AG04450 (cell line): Measurements from ENCODE around the gene RNF130. TPM values are rescaled to one million over a fixed set of nuclear protein-coding genes. Genes with fewer than 3 reads are reported as not detected.

Source experiments
- CTCF ChIA-PET: fragments of 300-600, 350-600 bp; formaldehyde crosslinking; extraction: SDS; loops from one replicate; lab custom pipeline; 2022; ENCODE audit warnings: antibody characterized with exemption, inconsistent platforms; lab: Charles Lee
- POLR2A ChIA-PET: fragments of 350-600 bp; formaldehyde crosslinking; extraction: SDS; loops from one replicate; lab custom pipeline; 2021; ENCODE audit warnings: antibody characterized with exemption, inconsistent platforms; lab: Yijun Ruan, JAX
- DNase-seq: peaks from one replicate; pipeline ENCODE4 v3.0.0-alpha.2; 2011; ENCODE audit warnings: low read depth, low spot score
- H3K27ac ChIP-seq: one replicate; pipeline ENCODE4 v1.5.1; 2012; ENCODE audit warnings: low read depth, low read length, control low read depth
- H3K27me3 ChIP-seq: one replicate; pipeline ENCODE4 v1.6.0; 2012; ENCODE audit warnings: low read length; ENCODE audit not compliant: control insufficient read depth, insufficient read depth
- H3K4me3 ChIP-seq: 2 replicates; pipeline ENCODE4 v1.5.1; 2011; ENCODE audit warnings: mild to moderate bottlenecking, low read depth, low read length, control low read depth
- H3K9me3 ChIP-seq: 2 replicates; pipeline ENCODE4 v1.5.1; 2012; ENCODE audit warnings: low read length; ENCODE audit not compliant: control insufficient read depth, insufficient read depth
- polyA plus RNA-seq: library from polyadenylated mRNA; depleted of rRNA; stranded (reverse); fragments of >200 nt; gene quantifications from 2 replicates; pipeline ENCODE4 v1.2.3, GENCODE V29; 2011
- TF ChIP-seq, protein P1 (sequence below): IDR thresholded peaks from 2 replicates; pipeline ENCODE4 v1.5.1; 2011; ENCODE audit warnings: low read depth, low read length, control low read depth, inconsistent platforms

RNF130 gene
- polyA plus RNA-seq, 1 experiment: 38.9 TPM

DNA sequence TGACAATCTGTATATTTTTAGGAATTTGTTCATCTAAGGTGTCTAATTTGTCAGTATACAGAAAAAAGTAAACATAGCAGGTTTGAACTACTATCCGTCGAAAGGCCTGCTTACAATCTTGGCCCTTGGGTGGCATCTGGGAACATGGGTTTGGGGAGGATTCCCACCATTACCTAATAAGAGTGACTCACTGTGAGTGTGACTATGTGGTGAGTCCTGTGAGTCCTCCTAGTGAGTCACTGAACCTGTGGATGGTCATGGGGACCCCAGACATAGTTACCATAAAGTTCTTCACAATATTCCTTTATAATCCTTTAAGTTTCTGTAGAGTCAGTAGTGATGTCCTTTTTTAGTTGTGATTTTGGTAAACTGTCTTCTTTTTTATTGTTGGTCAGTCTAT lies 37.0 kb downstream of the RNF130 start:
- no peak for DNase-seq
- TF ChIP-seq, protein P1, sequence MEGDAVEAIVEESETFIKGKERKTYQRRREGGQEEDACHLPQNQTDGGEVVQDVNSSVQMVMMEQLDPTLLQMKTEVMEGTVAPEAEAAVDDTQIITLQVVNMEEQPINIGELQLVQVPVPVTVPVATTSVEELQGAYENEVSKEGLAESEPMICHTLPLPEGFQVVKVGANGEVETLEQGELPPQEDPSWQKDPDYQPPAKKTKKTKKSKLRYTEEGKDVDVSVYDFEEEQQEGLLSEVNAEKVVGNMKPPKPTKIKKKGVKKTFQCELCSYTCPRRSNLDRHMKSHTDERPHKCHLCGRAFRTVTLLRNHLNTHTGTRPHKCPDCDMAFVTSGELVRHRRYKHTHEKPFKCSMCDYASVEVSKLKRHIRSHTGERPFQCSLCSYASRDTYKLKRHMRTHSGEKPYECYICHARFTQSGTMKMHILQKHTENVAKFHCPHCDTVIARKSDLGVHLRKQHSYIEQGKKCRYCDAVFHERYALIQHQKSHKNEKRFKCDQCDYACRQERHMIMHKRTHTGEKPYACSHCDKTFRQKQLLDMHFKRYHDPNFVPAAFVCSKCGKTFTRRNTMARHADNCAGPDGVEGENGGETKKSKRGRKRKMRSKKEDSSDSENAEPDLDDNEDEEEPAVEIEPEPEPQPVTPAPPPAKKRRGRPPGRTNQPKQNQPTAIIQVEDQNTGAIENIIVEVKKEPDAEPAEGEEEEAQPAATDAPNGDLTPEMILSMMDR: no peak
- POLR2A ChIA-PET: no interaction called here
- Histone ChIP-seq H3K4me3 (no peak overlapping the region), H3K27ac (no peak overlapping the region), H3K9me3 (peaks cover 3% of the 10 kb centered on the region; the same call in 1 of the 2 replicates), H3K27me3 (no peaks in the 10 kb centered on the region)
- CTCF ChIA-PET: no interaction called here

DNA sequence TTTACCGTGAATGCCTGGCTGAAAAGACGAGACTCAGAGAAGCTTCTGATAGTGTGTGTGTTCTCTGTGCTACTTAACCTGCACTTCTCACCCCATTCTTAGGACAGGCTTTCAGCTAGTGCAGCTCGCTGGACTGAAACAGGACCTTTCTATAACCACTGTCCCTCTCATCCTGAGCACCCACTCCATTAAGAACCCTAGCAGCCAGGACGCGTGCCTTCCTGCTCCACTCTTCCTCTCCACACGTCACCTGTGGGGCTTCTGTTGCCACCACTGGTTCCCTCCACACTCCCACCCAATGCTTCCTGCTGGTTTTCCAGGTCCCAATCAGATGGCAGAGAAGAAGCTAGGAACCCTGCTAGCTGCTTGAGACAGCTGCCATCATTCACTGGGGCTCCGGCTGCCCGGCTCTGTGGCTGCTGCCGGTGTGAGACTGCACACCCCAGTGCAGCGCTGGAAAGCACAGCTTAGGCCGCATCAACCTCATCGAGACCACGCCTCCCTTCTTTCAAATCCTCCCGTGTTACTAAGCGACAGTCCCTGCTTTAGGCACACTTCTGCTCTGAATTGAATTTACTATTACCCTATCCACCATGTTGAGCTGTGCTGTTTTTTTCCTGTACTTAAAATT lies 44.0 kb downstream of the RNF130 start:
- Histone ChIP-seq H3K27me3 (no peaks in the 10 kb centered on the region), H3K9me3 (no peaks in the 10 kb centered on the region), H3K4me3 (no peak overlapping the region), H3K27ac (no peak overlapping the region)
- CTCF ChIA-PET: no interaction called here
- TF ChIP-seq, protein P1: no peak
- no peak for DNase-seq
- POLR2A ChIA-PET: no interaction called here

DNA sequence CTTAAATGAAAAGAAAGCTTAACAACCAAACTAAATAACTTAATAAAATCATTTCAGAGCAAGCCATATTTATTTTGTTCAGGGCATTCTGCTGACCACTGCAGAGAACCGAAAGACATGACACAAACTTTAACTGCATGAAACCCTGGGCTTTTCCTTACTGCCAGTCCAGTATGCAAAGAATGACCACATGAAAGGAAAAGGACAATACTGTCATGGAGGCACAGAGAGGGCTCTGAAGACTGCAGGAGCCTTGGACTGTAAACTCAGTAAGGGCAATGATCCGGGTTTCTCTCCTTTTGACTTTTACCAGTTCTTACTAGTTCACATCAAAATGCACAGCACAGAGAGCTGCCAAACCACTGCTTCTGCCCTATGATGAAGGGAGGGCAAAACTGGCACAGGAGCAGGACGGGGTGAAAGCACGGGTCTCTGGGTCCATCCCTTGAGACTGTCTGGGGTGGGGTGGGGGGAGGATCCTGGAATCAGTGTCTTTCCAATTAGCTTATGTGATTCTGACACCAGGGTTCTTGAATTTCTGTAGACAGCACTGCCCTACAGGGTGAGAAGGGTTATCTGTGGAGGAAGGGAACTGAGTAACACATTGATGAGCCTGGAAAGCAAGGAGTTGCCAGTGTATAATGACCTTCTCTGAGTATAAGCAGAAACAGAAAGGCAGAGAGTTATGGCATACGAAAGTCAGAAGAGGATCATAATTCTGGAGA lies 44.7 kb downstream of the RNF130 start:
- POLR2A ChIA-PET: no interaction called here
- Histone ChIP-seq H3K27me3 (no peaks in the 10 kb centered on the region), H3K9me3 (no peaks in the 10 kb centered on the region), H3K4me3 (no peak overlapping the region), H3K27ac (no peak overlapping the region)
- TF ChIP-seq, protein P1: no peak
- no peak for DNase-seq
- CTCF ChIA-PET: no interaction called here

DNA sequence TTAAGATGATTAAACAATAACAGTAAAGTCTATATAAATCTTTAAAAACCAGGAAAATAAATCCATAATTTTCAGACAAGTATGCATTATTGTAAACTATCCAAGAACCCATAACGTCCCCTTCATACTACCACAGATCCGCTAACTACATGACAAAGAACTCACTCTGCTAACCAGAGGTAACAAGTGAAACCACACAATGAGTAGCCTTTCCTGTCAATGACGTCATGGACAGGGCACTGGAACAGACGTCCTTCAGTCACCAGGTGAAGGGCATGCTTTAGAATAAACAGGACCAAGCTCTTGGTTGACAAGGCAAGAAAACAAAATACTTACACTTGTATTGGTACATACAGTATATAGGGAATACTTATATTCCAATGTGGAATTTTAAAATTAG lies 45.2 kb downstream of the RNF130 start:
- no peak for DNase-seq
- H3K4me3 ChIP-seq: no peak overlapping the region
- H3K9me3 ChIP-seq: no peaks in the 10 kb centered on the region
- H3K27ac ChIP-seq: no peak overlapping the region
- TF ChIP-seq, protein P1: no peak
- no peaks in the 10 kb centered on the region for H3K27me3 ChIP-seq
- ChIA-PET CTCF (no interaction called here), POLR2A (no interaction called here)

DNA sequence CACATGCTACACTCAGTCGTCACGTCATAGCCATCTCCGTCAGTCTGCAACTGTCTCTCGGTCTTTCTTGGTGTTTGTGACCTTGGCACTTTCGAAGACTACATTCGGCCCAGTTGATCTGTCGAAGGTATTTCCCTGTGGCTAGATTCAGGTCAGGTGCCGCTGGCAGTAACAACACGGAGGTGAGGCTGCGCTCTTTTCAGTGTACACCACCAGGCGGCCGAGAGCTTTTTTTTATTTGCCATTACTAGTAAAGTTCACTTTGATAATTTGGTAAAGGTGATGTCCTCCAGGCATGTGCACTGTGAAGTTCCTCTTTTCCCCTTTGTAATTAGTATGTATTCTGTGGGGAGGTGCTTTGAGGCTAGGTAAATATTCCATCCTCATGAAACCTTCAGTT lies 49.7 kb downstream of the RNF130 start:
- CTCF ChIA-PET: no interaction called here
- TF ChIP-seq, protein P1: no peak
- no peak for DNase-seq

More for the DNA sequence above, 49.7 kb downstream of the RNF130 start:
- POLR2A ChIA-PET: no interaction called here
- Histone ChIP-seq H3K27ac (no peak overlapping the region), H3K9me3 (no peaks in the 10 kb centered on the region), H3K27me3 (no peaks in the 10 kb centered on the region), H3K4me3 (no peak overlapping the region)
